GM23248 (cell line): ENCODE results near the gene RAD51D. TPM values are rescaled to one million over a fixed set of nuclear protein-coding genes. Genes with fewer than 3 reads are reported as not detected.
A peak's percentile ranks its signal among the peaks of the same experiment; 100 is the strongest.
"Not testable (repeated sequence)": the region's sequence is repeated elsewhere in the genome, so short reads cannot be mapped to it uniquely, and the experiment has no call there.

Experiments used
- DNase-seq: peaks from one replicate; pipeline ENCODE4 v3.0.0-alpha.2; 2015
- H2AFZ ChIP-seq: fragments of 200-600 bp; sonication (generic); 2 replicates; pipeline ENCODE4 v1.6.1; 2016; ENCODE audit warnings: antibody characterized with exemption
- H3F3A ChIP-seq: fragments of 200-600 bp; sonication (generic); 2 replicates; pipeline ENCODE4 v1.6.1; 2016; ENCODE audit warnings: mild to moderate bottlenecking, antibody characterized with exemption, mixed run types; ENCODE audit not compliant: insufficient read depth
- H3K27ac ChIP-seq: fragments of 200-600 bp; sonication (generic); 2 replicates; pipeline ENCODE4 v1.5.1; 2016; ENCODE audit warnings: mild to moderate bottlenecking
- H3K27me3 ChIP-seq: fragments of 200-600 bp; sonication (generic); replicated peaks from 2 replicates; pipeline ENCODE4 v1.6.1; 2016; ENCODE audit warnings: mild to moderate bottlenecking; ENCODE audit not compliant: insufficient read depth
- H3K36me3 ChIP-seq: fragments of 200-600 bp; sonication (generic); 2 replicates; pipeline ENCODE4 v1.6.1; 2016; ENCODE audit warnings: low read depth, mild to moderate bottlenecking
- H3K4me1 ChIP-seq: fragments of 200-600 bp; sonication (generic); 2 replicates; pipeline ENCODE4 v1.6.1; 2016; ENCODE audit warnings: mild to moderate bottlenecking; ENCODE audit not compliant: insufficient read depth
- H3K4me2 ChIP-seq: fragments of 200-600 bp; sonication (generic); one replicate; pipeline ENCODE4 v1.6.1; 2016; ENCODE audit warnings: mild to moderate bottlenecking; ENCODE audit not compliant: unreplicated experiment
- H3K4me3 ChIP-seq: fragments of 200-600 bp; sonication (generic); 2 replicates; pipeline ENCODE4 v1.5.1; 2016; ENCODE audit warnings: mild to moderate bottlenecking
- H3K79me2 ChIP-seq: fragments of 200-600 bp; sonication (generic); 2 replicates; pipeline ENCODE4 v1.6.1; 2016; ENCODE audit warnings: mild to moderate bottlenecking; ENCODE audit not compliant: insufficient read depth
- H3K9ac ChIP-seq: fragments of 200-600 bp; sonication (generic); 2 replicates; pipeline ENCODE4 v1.6.1; 2016; ENCODE audit warnings: mild to moderate bottlenecking
- H3K9me2 ChIP-seq: fragments of 200-600 bp; sonication (generic); 2 replicates; pipeline ENCODE4 v1.6.1; 2016; ENCODE audit warnings: mixed run types, mild to moderate bottlenecking, moderate library complexity; ENCODE audit not compliant: insufficient read depth
- H3K9me3 ChIP-seq: fragments of 200-600 bp; sonication (generic); one replicate; pipeline ENCODE4 v1.6.1; 2017; ENCODE audit warnings: low read depth
- H4K20me1 ChIP-seq: fragments of 200-600 bp; sonication (generic); 2 replicates; pipeline ENCODE4 v1.6.0; 2016; ENCODE audit not compliant: insufficient read depth
- EZH2 ChIP-seq: fragments of 200-600 bp; sonication (generic); IDR thresholded peaks from 2 replicates; pipeline ENCODE4 v1.6.1; 2018; ENCODE audit warnings: antibody characterized with exemption, mild to moderate bottlenecking; ENCODE audit not compliant: insufficient read depth, poor library complexity, severe bottlenecking
- EZH2phosphoT487 ChIP-seq: fragments of 200-600 bp; sonication (generic); IDR thresholded peaks from 2 replicates; pipeline ENCODE4 v1.6.1; 2018; ENCODE audit warnings: antibody characterized with exemption, moderate library complexity, mild to moderate bottlenecking, low read depth; ENCODE audit not compliant: insufficient read depth
- WGBS, 2 experiments: methylation state at CpG; one replicate each; pipeline ENCODE4 v1.1.6; 2015 to 2017; ENCODE audit warnings: low lambda C conversion rate in 2 of 2, low coverage in 1 of 2; ENCODE audit errors: missing lambda C conversion rate in 2 of 2; 5-methylcytosine and 5-hydroxymethylcytosine counted together
- in situ Hi-C: fragments of 300-500 bp; cut with MboI; formaldehyde crosslinking; loops from 2 replicates; pipeline ENCODE4 v1.15.0; 2020
- polyA plus RNA-seq: library from polyadenylated mRNA; unstranded; fragments of >200 nt; fragmentation: Nextera tagmentation; extraction: Ambion mirVana; gene quantifications from 2 replicates; pipeline ENCODE4 v1.2.1, GENCODE V29; 2016
- total RNA-seq: library from RNA; depleted of rRNA; stranded (reverse); fragments of >200 nt; shearing (Covaris generic); gene quantifications from 2 replicates; pipeline ENCODE4 v1.2.3, GENCODE V29; 2014

RAD51D gene
- total and polyA plus RNA-seq, 2 experiments from 2014 or later = 7.7 to 9.9 TPM

GRCh38 chr17:35117984-35118383, 1.7 kb downstream of the RAD51D start:
- H3K4me2 ChIP-seq = no peak overlapping the region
- H3K27me3 ChIP-seq = no peaks in the 10 kb centered on the region
- in situ Hi-C loops = loop anchor here (25.0 kb wide), 2 partner anchors 581 to 706 kb away; no protein-coding TSS in a partner anchor
- TF ChIP-seq EZH2 = no peak
- TF ChIP-seq EZH2phosphoT487 = no peak
- peaks cover 24% of the 10 kb centered on the region for H3K79me2 ChIP-seq
- no peaks in the 10 kb centered on the region for H3K9me2 ChIP-seq
- 0 out of 2 replicates have a peak, but pooled peaks cover 3% of the 10 kb centered on the region for H3F3A ChIP-seq
- H3K27ac ChIP-seq = no peak overlapping the region
- no peak overlapping the region for H2AFZ ChIP-seq
- H3K9ac ChIP-seq = no peak overlapping the region
- peaks cover 8% of the 10 kb centered on the region for H3K4me1 ChIP-seq
- no peaks in the 10 kb centered on the region for H3K9me3 ChIP-seq
- H3K4me3 ChIP-seq = no peak overlapping the region
- DNase-seq = peak; percentile 59
- no peaks in the 10 kb centered on the region for H4K20me1 ChIP-seq
- no peaks in the 10 kb centered on the region for H3K36me3 ChIP-seq

DNA sequence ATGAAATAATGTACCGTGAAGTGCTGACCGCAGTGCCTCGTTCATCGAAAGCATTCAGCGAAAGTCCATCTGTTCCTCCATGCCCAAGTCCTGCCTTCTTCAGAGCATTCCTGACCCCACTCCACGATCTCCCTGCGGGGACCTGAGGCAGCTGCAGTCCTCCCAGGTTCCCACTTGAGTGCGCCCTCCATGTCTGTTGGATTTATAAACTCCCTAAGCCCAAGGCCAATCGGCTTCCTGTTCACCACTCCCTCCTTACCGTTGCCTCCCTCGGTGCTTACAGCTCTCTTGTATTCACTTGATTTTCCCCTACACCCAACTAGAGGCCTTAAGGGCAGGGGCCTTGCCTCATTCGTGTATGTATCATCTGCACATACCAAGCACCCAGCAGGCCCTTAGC, 2.8 kb downstream of the RAD51D start:
- WGBS, 2 experiments = 77 to 85% methylated on average over 12 of the region's 12 CpGs
- Histone ChIP-seq H3K9me2 (no peaks in the 10 kb centered on the region), H3K27me3 (no peaks in the 10 kb centered on the region), H3K9ac (no peak overlapping the region), H4K20me1 (no peaks in the 10 kb centered on the region), H2AFZ (no peak overlapping the region), H3K27ac (no peak overlapping the region), H3K4me1 (peaks cover 8% of the 10 kb centered on the region), H3K4me2 (no peak overlapping the region), H3K79me2 (peaks cover 24% of the 10 kb centered on the region), H3K4me3 (no peak overlapping the region), H3K36me3 (no peaks in the 10 kb centered on the region), H3F3A (0 out of 2 replicates have a peak, but pooled peaks cover 3% of the 10 kb centered on the region), H3K9me3 (no peaks in the 10 kb centered on the region)
- DNase-seq = no peak
- in situ Hi-C loops = loop anchor here (25.0 kb wide), 2 partner anchors 580 to 705 kb away; no protein-coding TSS in a partner anchor
- TF ChIP-seq EZH2 = no peak
- no peak for TF ChIP-seq EZH2phosphoT487

GRCh38 chr17:35110791-35111190, 8.9 kb downstream of the RAD51D start:
- not testable (repeated sequence) for H3K9me2 ChIP-seq, DNase-seq, H3K27me3 ChIP-seq, H3F3A ChIP-seq, H3K4me3 ChIP-seq, H3K4me1 ChIP-seq, H3K4me2 ChIP-seq, H2AFZ ChIP-seq, H4K20me1 ChIP-seq, H3K36me3 ChIP-seq, H3K27ac ChIP-seq, H3K9ac ChIP-seq, H3K9me3 ChIP-seq
- 96 to 99% methylated on average over 17 of the region's 17 CpGs for WGBS, 2 experiments
- peaks cover 20% of the 10 kb centered on the region for H3K79me2 ChIP-seq
- in situ Hi-C loops = loop anchor here (5.0 to 25.0 kb wide), 3 partner anchors 98 to 698 kb away; no protein-coding TSS in a partner anchor

GRCh38 chr17:35104844-35105450, 14.7 kb downstream of the RAD51D start:
- no peak overlapping the region for H3K27ac ChIP-seq
- H4K20me1 ChIP-seq = no peaks in the 10 kb centered on the region
- H3F3A ChIP-seq = no peaks in the 10 kb centered on the region
- WGBS, 2 experiments = 97 to 98% methylated on average over 5 of the region's 5 CpGs
- no peaks in the 10 kb centered on the region for H3K79me2 ChIP-seq
- H3K4me2 ChIP-seq = no peak overlapping the region
- no peak for DNase-seq
- H3K36me3 ChIP-seq = peaks cover 3% of the 10 kb centered on the region; the same call in 1 of the 2 replicates
- no peak for TF ChIP-seq EZH2
- H3K4me1 ChIP-seq = no peaks in the 10 kb centered on the region
- no peak overlapping the region for H3K9ac ChIP-seq
- H3K27me3 ChIP-seq = no peaks in the 10 kb centered on the region
- in situ Hi-C loops = loop anchor here (25.0 kb wide), 2 partner anchors 568 to 693 kb away; no protein-coding TSS in a partner anchor
- no peak overlapping the region for H2AFZ ChIP-seq
- no peak overlapping the region for H3K4me3 ChIP-seq
- no peaks in the 10 kb centered on the region for H3K9me3 ChIP-seq
- H3K9me2 ChIP-seq = no peaks in the 10 kb centered on the region
